Body of pancreas (tissue), 4 donors: ENCODE measurements around the gene SYNJ2.

ENCODE experiments used
- CTCF ChIP-seq, 7 experiments: fragments of 450-650 bp in 4 of 7; fragments of 200-600 bp in 3 of 7; sonication (generic) in 3 of 7; IDR thresholded peaks; one replicate each; pipeline ENCODE4 v1.5.1; 2016 to 2019; ENCODE audit warnings: antibody characterized with exemption in 7 of 7
- POLR2A ChIP-seq, 3 donors: fragments of 450-650 bp; IDR thresholded peaks; one replicate each; pipeline ENCODE4 v1.6.1; 2016; ENCODE audit warnings: antibody characterized with exemption in 3 of 3, mild to moderate bottlenecking in 2 of 3

- TF ChIP-seq CTCF (IDR thresholded peaks at IDR 0.05) (no peak), POLR2A (IDR thresholded peaks at IDR 0.05) (no peak)
These were observed 129.3 kb downstream of the SYNJ2 start for GRCh38 chr6:158110986-158111385.
